OCI-LY7 (cell line): ENCODE measurements around the gene HSPB6.

Experiments
- EZH2phosphoT487 ChIP-seq: fragments of 200-600 bp; sonication (generic); IDR thresholded peaks from 2 replicates; pipeline ENCODE4 v1.6.1; 2018; ENCODE audit warnings: low read depth, borderline replicate concordance, mild to moderate bottlenecking, mixed run types, antibody characterized with exemption, low read length, moderate library complexity, mixed read lengths
- TF ChIP-seq, protein P1 (sequence below): fragments of 200-600 bp; sonication (generic); conservative IDR thresholded peaks from 2 replicates; pipeline ENCODE4 v1.5.1; 2014; ENCODE audit warnings: mild to moderate bottlenecking, antibody characterized with exemption, low read length, moderate library complexity, mixed read lengths

DNA sequence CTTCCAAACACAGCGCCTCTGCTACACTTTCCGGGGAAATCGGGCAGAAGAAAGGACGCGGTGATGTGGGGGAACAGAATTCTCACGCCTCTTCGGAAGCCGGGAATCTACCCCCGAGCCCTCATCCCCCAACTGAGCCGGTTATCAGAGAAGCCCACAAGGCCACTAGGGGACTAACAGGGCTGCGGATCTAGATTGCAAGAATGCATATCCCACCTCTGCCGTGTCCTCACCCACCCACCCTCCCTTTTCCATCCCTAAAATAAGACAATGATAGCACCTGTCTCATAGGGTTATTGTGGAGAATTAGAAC, 15.7 kb downstream of the HSPB6 start:
- TF ChIP-seq, protein P1, sequence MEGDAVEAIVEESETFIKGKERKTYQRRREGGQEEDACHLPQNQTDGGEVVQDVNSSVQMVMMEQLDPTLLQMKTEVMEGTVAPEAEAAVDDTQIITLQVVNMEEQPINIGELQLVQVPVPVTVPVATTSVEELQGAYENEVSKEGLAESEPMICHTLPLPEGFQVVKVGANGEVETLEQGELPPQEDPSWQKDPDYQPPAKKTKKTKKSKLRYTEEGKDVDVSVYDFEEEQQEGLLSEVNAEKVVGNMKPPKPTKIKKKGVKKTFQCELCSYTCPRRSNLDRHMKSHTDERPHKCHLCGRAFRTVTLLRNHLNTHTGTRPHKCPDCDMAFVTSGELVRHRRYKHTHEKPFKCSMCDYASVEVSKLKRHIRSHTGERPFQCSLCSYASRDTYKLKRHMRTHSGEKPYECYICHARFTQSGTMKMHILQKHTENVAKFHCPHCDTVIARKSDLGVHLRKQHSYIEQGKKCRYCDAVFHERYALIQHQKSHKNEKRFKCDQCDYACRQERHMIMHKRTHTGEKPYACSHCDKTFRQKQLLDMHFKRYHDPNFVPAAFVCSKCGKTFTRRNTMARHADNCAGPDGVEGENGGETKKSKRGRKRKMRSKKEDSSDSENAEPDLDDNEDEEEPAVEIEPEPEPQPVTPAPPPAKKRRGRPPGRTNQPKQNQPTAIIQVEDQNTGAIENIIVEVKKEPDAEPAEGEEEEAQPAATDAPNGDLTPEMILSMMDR: no peak
- no peak for TF ChIP-seq EZH2phosphoT487
